HepG2 (cell line): ENCODE measurements around the gene CNP. TPM values are rescaled to one million over a fixed set of nuclear protein-coding genes. Genes with fewer than 3 reads are reported as not detected.

Experiments used
- CCAR2 ChIP-seq: fragments of 200-400 bp; formaldehyde crosslinking; optimal IDR thresholded peaks from 2 replicates; pipeline ENCODE3; 2018; ENCODE audit warnings: low read depth, mild to moderate bottlenecking, low read length, moderate library complexity
- CREM ChIP-seq, 2 experiments: sonication (generic) in 1 of 2; formaldehyde crosslinking in 1 of 2; IDR thresholded peaks; 2 replicates each; pipeline versions ENCODE4 v1.4.0 to v1.6.1; 2016 to 2020; ENCODE audit warnings: antibody characterized with exemption in 1 of 2, mild to moderate bottlenecking in 1 of 2, missing genetic modification reagents in 1 of 2
- DMAP1 ChIP-seq: IDR thresholded peaks from 2 replicates; pipeline ENCODE4 v1.6.1; 2016
- HNF4A ChIP-seq: sonication (generic); formaldehyde crosslinking; IDR thresholded peaks from 2 replicates; pipeline ENCODE4 v1.4.0; 2020; ENCODE audit warnings: missing genetic modification reagents
- JARID2 ChIP-seq: sonication (generic); formaldehyde crosslinking; IDR thresholded peaks from 2 replicates; pipeline ENCODE4 v1.8.1; 2023; ENCODE audit warnings: missing genetic modification reagents, inconsistent platforms; ENCODE audit not compliant: insufficient replicate concordance
- MYNN ChIP-seq: sonication (generic); formaldehyde crosslinking; IDR thresholded peaks from 2 replicates; pipeline ENCODE4 v1.4.0; 2020; ENCODE audit warnings: mild to moderate bottlenecking, low read depth, missing genetic modification reagents
- NCOA1 ChIP-seq: sonication (generic); formaldehyde crosslinking; IDR thresholded peaks from 2 replicates; pipeline ENCODE4 v1.9.0; 2021; ENCODE audit warnings: missing genetic modification reagents
- PHF21A ChIP-seq: sonication (generic); formaldehyde crosslinking; IDR thresholded peaks from 2 replicates; pipeline ENCODE4 v1.5.0; 2020; ENCODE audit warnings: mild to moderate bottlenecking, missing genetic modification reagents
- TSC22D2 ChIP-seq: sonication (generic); formaldehyde crosslinking; IDR thresholded peaks from 2 replicates; pipeline ENCODE4 v1.5.1; 2020; ENCODE audit warnings: missing genetic modification reagents, mild to moderate bottlenecking, borderline replicate concordance
- ZFP36L1 ChIP-seq: sonication (generic); formaldehyde crosslinking; IDR thresholded peaks from 2 replicates; pipeline ENCODE4 v1.8.0; 2022; ENCODE audit warnings: mild to moderate bottlenecking, missing genetic modification reagents, moderate library complexity
- ZNF121 ChIP-seq: sonication (generic); formaldehyde crosslinking; IDR thresholded peaks from 2 replicates; pipeline ENCODE4 v1.5.0; 2020; ENCODE audit warnings: mild to moderate bottlenecking, missing genetic modification reagents
- ZNF367 ChIP-seq: sonication (generic); formaldehyde crosslinking; IDR thresholded peaks from 2 replicates; pipeline ENCODE4 v1.4.0; 2020; ENCODE audit warnings: missing genetic modification reagents, borderline replicate concordance
- ZNF567 ChIP-seq: sonication (generic); formaldehyde crosslinking; IDR thresholded peaks from 2 replicates; pipeline ENCODE4 v1.8.1; 2023; ENCODE audit warnings: mild to moderate bottlenecking, missing genetic modification reagents, borderline replicate concordance
- ZNF720 ChIP-seq: sonication (generic); formaldehyde crosslinking; IDR thresholded peaks from 2 replicates; pipeline ENCODE4 v1.4.0; 2020; ENCODE audit warnings: missing genetic modification reagents
- polyA plus RNA-seq, 8 experiments: library from polyadenylated mRNA; depleted of rRNA in 3 of 8; stranded (reverse) in 7 of 8; unstranded in 1 of 8; fragments of >200 nt; fragmentation: Illumina TruSeq in 4 of 8; extraction: Trizol in 4 of 8; gene quantifications; 2 replicates each; pipeline versions ENCODE4 v1.2.1 to v1.2.3, GENCODE V29; 2011 to 2016; ENCODE audit warnings: low read depth in 4 of 8, missing spikeins in 1 of 8, mixed read lengths in 1 of 8; ENCODE audit not compliant: insufficient read depth in 1 of 8
- total RNA-seq, 5 experiments: library from RNA; depleted of rRNA; stranded (reverse); fragments of >200 nt; fragmentation: Illumina TruSeq; extraction: Trizol; gene quantifications; 2 replicates each; pipeline ENCODE4 v1.2.3, GENCODE V29; 2016; ENCODE audit warnings: low read depth in 1 of 5
- TF ChIP-seq, protein P1 (sequence below): sonication (generic); formaldehyde crosslinking; IDR thresholded peaks from 2 replicates; pipeline ENCODE4 v1.9.0; 2021; ENCODE audit warnings: missing genetic modification reagents, mild to moderate bottlenecking, borderline replicate concordance
- TF ChIP-seq, protein P2 (sequence below): sonication (generic); formaldehyde crosslinking; IDR thresholded peaks from 2 replicates; pipeline ENCODE4 v1.4.0; 2020; ENCODE audit warnings: missing genetic modification reagents, borderline replicate concordance
- TF ChIP-seq, protein P3 (sequence below): IDR thresholded peaks from 2 replicates; pipeline ENCODE4 v1.6.1; 2018; ENCODE audit warnings: missing genetic modification reagents
- TF ChIP-seq, protein P4 (sequence below): sonication (generic); formaldehyde crosslinking; IDR thresholded peaks from 2 replicates; pipeline ENCODE4 v1.5.0; 2020; ENCODE audit warnings: mild to moderate bottlenecking, missing genetic modification reagents
- TF ChIP-seq, protein P5 (sequence below): sonication (generic); formaldehyde crosslinking; IDR thresholded peaks from 2 replicates; pipeline ENCODE4 v1.4.0; 2020; ENCODE audit warnings: missing genetic modification reagents

The CNP gene
- total and polyA plus RNA-seq, 2 of the 13 experiments (the other 11 are each of a cell fraction or from before 2014, with no cell fraction given) = 97.2 to 161 TPM

DNA sequence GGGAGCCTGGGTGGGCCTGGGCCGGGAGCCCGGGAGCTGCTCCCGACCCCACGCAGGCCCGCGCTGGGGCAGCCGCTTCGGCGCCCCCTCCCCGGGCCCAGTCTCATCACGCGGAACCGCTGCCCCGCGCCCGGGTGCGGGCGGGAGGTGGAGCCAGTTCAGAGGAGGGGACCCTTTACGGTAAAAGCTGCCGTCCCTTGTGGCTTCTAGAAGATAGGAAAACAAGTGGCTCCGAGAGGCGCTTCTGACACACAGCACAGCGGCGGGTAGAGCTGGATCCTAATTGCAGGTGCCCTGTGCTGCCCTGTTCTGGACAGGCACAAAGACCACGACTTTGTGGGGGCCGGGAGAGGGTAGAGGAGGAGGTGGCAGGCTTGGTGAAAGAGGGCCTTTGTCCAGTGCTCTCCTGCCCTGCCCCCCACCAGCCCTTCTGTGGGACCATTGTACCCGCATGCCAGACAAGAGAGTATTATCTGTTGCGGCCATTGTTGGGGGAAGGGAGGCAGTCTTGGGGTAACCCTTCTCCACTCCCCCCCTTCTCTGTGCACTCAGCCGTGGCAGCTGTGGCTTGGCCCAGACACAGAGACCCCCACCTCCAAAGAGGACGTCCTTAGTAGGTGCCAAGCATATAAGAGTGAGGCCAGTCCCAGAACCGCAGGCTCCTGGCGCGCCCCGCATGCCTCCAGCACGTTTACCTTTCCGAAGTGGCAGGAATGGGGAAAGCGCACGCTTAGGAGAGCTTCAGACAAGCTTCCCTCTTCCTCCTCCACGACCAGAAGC, 736 bp downstream of the CNP start (continued):
- TF ChIP-seq ZFP36L1 (CRISPR knock-in tag) (no peak), NCOA1 (CRISPR knock-in tag) (no peak), ZNF367 (CRISPR knock-in tag) (no peak), ZNF567 (peak; percentile 71; the same call in 1 of the 2 replicates), PHF21A (CRISPR knock-in tag) (no peak), ZNF720 (CRISPR knock-in tag) (no peak), CCAR2 (peak; percentile 68), ZNF121 (CRISPR knock-in tag) (peak; percentile 98), JARID2 (no peak), TSC22D2 (CRISPR knock-in tag) (no peak), HNF4A (peak; percentile 25; the same call in 1 of the 2 replicates), DMAP1 (peak; percentile 67; the same call in 1 of the 2 replicates), CREM (IDR thresholded peaks at IDR 0.05) (no peak), CREM (CRISPR knock-in tag; IDR thresholded peaks at IDR 0.05) (no peak), MYNN (CRISPR knock-in tag) (no peak)
- TF ChIP-seq, protein P1, sequence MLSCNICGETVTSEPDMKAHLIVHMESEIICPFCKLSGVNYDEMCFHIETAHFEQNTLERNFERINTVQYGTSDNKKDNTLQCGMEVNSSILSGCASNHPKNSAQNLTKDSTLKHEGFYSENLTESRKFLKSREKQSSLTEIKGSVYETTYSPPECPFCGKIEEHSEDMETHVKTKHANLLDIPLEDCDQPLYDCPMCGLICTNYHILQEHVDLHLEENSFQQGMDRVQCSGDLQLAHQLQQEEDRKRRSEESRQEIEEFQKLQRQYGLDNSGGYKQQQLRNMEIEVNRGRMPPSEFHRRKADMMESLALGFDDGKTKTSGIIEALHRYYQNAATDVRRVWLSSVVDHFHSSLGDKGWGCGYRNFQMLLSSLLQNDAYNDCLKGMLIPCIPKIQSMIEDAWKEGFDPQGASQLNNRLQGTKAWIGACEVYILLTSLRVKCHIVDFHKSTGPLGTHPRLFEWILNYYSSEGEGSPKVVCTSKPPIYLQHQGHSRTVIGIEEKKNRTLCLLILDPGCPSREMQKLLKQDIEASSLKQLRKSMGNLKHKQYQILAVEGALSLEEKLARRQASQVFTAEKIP (CRISPR knock-in tag) = no peak
- TF ChIP-seq, protein P2, sequence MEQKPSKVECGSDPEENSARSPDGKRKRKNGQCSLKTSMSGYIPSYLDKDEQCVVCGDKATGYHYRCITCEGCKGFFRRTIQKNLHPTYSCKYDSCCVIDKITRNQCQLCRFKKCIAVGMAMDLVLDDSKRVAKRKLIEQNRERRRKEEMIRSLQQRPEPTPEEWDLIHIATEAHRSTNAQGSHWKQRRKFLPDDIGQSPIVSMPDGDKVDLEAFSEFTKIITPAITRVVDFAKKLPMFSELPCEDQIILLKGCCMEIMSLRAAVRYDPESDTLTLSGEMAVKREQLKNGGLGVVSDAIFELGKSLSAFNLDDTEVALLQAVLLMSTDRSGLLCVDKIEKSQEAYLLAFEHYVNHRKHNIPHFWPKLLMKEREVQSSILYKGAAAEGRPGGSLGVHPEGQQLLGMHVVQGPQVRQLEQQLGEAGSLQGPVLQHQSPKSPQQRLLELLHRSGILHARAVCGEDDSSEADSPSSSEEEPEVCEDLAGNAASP = peak; percentile 73
- TF ChIP-seq, protein P3, sequence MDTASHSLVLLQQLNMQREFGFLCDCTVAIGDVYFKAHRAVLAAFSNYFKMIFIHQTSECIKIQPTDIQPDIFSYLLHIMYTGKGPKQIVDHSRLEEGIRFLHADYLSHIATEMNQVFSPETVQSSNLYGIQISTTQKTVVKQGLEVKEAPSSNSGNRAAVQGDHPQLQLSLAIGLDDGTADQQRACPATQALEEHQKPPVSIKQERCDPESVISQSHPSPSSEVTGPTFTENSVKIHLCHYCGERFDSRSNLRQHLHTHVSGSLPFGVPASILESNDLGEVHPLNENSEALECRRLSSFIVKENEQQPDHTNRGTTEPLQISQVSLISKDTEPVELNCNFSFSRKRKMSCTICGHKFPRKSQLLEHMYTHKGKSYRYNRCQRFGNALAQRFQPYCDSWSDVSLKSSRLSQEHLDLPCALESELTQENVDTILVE (CRISPR knock-in tag) = no peak
- TF ChIP-seq, protein P4, sequence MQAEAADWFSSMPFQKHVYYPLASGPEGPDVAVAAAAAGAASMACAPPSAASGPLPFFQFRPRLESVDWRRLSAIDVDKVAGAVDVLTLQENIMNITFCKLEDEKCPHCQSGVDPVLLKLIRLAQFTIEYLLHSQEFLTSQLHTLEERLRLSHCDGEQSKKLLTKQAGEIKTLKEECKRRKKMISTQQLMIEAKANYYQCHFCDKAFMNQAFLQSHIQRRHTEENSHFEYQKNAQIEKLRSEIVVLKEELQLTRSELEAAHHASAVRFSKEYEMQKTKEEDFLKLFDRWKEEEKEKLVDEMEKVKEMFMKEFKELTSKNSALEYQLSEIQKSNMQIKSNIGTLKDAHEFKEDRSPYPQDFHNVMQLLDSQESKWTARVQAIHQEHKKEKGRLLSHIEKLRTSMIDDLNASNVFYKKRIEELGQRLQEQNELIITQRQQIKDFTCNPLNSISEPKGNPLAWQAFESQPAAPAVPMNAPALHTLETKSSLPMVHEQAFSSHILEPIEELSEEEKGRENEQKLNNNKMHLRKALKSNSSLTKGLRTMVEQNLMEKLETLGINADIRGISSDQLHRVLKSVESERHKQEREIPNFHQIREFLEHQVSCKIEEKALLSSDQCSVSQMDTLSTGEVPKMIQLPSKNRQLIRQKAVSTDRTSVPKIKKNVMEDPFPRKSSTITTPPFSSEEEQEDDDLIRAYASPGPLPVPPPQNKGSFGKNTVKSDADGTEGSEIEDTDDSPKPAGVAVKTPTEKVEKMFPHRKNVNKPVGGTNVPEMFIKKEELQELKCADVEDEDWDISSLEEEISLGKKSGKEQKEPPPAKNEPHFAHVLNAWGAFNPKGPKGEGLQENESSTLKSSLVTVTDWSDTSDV (CRISPR knock-in tag) = no peak
- TF ChIP-seq, protein P5, sequence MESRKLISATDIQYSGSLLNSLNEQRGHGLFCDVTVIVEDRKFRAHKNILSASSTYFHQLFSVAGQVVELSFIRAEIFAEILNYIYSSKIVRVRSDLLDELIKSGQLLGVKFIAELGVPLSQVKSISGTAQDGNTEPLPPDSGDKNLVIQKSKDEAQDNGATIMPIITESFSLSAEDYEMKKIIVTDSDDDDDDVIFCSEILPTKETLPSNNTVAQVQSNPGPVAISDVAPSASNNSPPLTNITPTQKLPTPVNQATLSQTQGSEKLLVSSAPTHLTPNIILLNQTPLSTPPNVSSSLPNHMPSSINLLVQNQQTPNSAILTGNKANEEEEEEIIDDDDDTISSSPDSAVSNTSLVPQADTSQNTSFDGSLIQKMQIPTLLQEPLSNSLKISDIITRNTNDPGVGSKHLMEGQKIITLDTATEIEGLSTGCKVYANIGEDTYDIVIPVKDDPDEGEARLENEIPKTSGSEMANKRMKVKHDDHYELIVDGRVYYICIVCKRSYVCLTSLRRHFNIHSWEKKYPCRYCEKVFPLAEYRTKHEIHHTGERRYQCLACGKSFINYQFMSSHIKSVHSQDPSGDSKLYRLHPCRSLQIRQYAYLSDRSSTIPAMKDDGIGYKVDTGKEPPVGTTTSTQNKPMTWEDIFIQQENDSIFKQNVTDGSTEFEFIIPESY (CRISPR knock-in tag) = no peak
